K562 (cell line): ENCODE data around the gene FBXW11. TPM values are rescaled to one million over a fixed set of nuclear protein-coding genes. Genes with fewer than 3 reads are reported as not detected.

Experiments
- ATAC-seq: fragments of 200-7000 bp; cut with Tn5 transposase; 3 replicates; pipeline ENCODE4 v1.9.1; 2020; ENCODE audit warnings: moderate library complexity
- BruUV-seq: library from RNA; stranded (reverse); fragments of 400-500 nt; replicated peaks from 2 replicates; lab custom pipeline; 2021; lab: Mats Ljungman, UMichigan
- CTCF ChIA-PET: fragments of 300-600 bp; formaldehyde crosslinking; extraction: SDS; loops from one replicate; lab custom pipeline; 2021; ENCODE audit warnings: low intra/inter-chr PET ratio; lab: Yijun Ruan, JAX
- POLR2A ChIA-PET: fragments of 300-600, 350-650 bp; sonication (Branson Sonifier 250); formaldehyde crosslinking; extraction: SDS; loops from one replicate; lab custom pipeline; 2021; ENCODE audit warnings: antibody characterized with exemption, inconsistent platforms; lab: Yijun Ruan, JAX
- DNase-seq, 4 experiments: peaks; one replicate each; pipeline versions ENCODE4 v3.0.0 to v3.0.0-alpha.2; 2011 to 2018; ENCODE audit warnings: low spot score in 3 of 4, mixed read lengths in 3 of 4; ENCODE audit errors: extremely low read depth in 1 of 4
- FAIRE-seq: peaks from 2 replicates; lab custom pipeline; 2011; peaks lifted over from hg19 to GRCh38; lab: Jason Lieb, UNC
- H2AFZ ChIP-seq: 2 replicates; pipeline ENCODE4 v1.6.0; 2011; ENCODE audit warnings: low read depth, low read length, control low read depth, inconsistent platforms
- H3K27ac ChIP-seq: fragments of 200-600 bp; 3 replicates; pipeline ENCODE4 v1.8.0; 2011; ENCODE audit warnings: low read depth, mild to moderate bottlenecking, control low read depth, inconsistent platforms, low read length, moderate library complexity, mixed read lengths; ENCODE audit errors: extremely low read depth
- H3K27me3 ChIP-seq, 2 experiments: fragments of 300-600 bp in 1 of 2; 2 replicates in 1 of 2; 3 replicates in 1 of 2; pipeline versions ENCODE4 v1.6.0 to v1.8.0; 2011; ENCODE audit warnings: inconsistent platforms in 2 of 2, low read length in 2 of 2, mild to moderate bottlenecking in 1 of 2, mixed read lengths in 1 of 2, moderate library complexity in 1 of 2; ENCODE audit not compliant: control insufficient read depth in 2 of 2, insufficient read depth in 2 of 2
- H3K36me3 ChIP-seq: fragments of 300-600 bp; 3 replicates; pipeline ENCODE4 v1.8.0; 2011; ENCODE audit warnings: mild to moderate bottlenecking, low read length, inconsistent platforms; ENCODE audit not compliant: control insufficient read depth, insufficient read depth
- H3K4me1 ChIP-seq, 2 experiments: fragments of 200-600 bp in 1 of 2; replicated peaks in 1 of 2; 2 replicates in 1 of 2; 3 replicates in 1 of 2; pipeline versions ENCODE4 v1.5.1 to v1.8.0; 2011; ENCODE audit warnings: inconsistent platforms in 2 of 2, low read length in 2 of 2, mild to moderate bottlenecking in 1 of 2, mixed read lengths in 1 of 2, moderate library complexity in 1 of 2; ENCODE audit not compliant: control insufficient read depth in 2 of 2, insufficient read depth in 2 of 2
- H3K4me2 ChIP-seq: 2 replicates; pipeline ENCODE4 v1.6.1; 2011; ENCODE audit warnings: low read length, control low read depth, inconsistent platforms, mixed read lengths; ENCODE audit not compliant: insufficient read depth
- H3K4me3 ChIP-seq: fragments of 200-600 bp; sonication (generic), shearing (Covaris generic); 2 replicates; pipeline ENCODE4 v1.5.1; 2016; ENCODE audit warnings: control low read depth, inconsistent platforms
- H3K79me2 ChIP-seq: fragments of 200-600 bp; 3 replicates; pipeline ENCODE4 v1.8.0; 2011; ENCODE audit warnings: low read length, inconsistent platforms; ENCODE audit not compliant: control insufficient read depth, insufficient read depth
- H3K9ac ChIP-seq, 2 experiments: 2 replicates each; pipeline versions ENCODE4 v1.6.0 to v1.6.1; 2011; ENCODE audit warnings: low read depth in 2 of 2, low read length in 2 of 2, control low read depth in 1 of 2, inconsistent platforms in 1 of 2, mild to moderate bottlenecking in 1 of 2, mixed read lengths in 1 of 2; ENCODE audit not compliant: insufficient read depth in 1 of 2
- H3K9me1 ChIP-seq: one replicate; pipeline ENCODE4 v1.6.0; 2011; ENCODE audit warnings: inconsistent platforms, mild to moderate bottlenecking, low read length, moderate library complexity; ENCODE audit not compliant: control insufficient read depth, insufficient read depth
- H3K9me3 ChIP-seq: replicated peaks from 2 replicates; pipeline ENCODE4 v1.5.1; 2011; ENCODE audit warnings: low read depth, low read length, inconsistent platforms; ENCODE audit not compliant: control insufficient read depth, insufficient read depth
- H4K20me1 ChIP-seq: replicated peaks from 2 replicates; pipeline ENCODE4 v1.6.1; 2011; ENCODE audit warnings: low read length, inconsistent platforms, mixed read lengths; ENCODE audit not compliant: control insufficient read depth, insufficient read depth
- CBX1 ChIP-seq: sonication (generic); IDR thresholded peaks from 2 replicates; pipeline ENCODE4 v1.6.1; 2016; ENCODE audit warnings: antibody characterized with exemption, low read depth, mild to moderate bottlenecking
- CEBPB ChIP-seq: fragments of 450-650 bp; IDR thresholded peaks from 2 replicates; pipeline ENCODE4 v1.6.1; 2016; ENCODE audit warnings: missing genetic modification characterization, missing compliant biosample characterization
- CEBPG ChIP-seq, 3 experiments: fragments of 200-800 bp in 1 of 3; sonication (Bioruptor generic) in 1 of 3; sonication (generic) in 1 of 3; formaldehyde crosslinking in 1 of 3; IDR thresholded peaks in 2 of 3; conservative IDR thresholded peaks in 1 of 3; 2 replicates each; pipeline versions ENCODE4 v1.6.1 to v1.8.0; 2016 to 2022; ENCODE audit warnings: missing compliant biosample characterization in 2 of 3, missing genetic modification characterization in 2 of 3, mild to moderate bottlenecking in 1 of 3, missing genetic modification reagents in 1 of 3
- CHD2 ChIP-seq: IDR thresholded peaks from 2 replicates; pipeline ENCODE4 v1.6.1; 2011; ENCODE audit warnings: low read depth, low read length
- HDGF ChIP-seq: fragments of 450-650 bp; IDR thresholded peaks from 2 replicates; pipeline ENCODE4 v1.6.1; 2016
- HIVEP1 ChIP-seq: fragments of 250-450 bp; sonication (Bioruptor Pico); IDR thresholded peaks from 2 replicates; pipeline ENCODE4 v1.4.0; 2020; ENCODE audit warnings: mild to moderate bottlenecking
- HOXB6 ChIP-seq: fragments of 250-450 bp; sonication (Bioruptor Pico); IDR thresholded peaks from 2 replicates; pipeline ENCODE4 v1.5.1; 2022; ENCODE audit warnings: mild to moderate bottlenecking, borderline replicate concordance
- KAT2B ChIP-seq: IDR thresholded peaks from one replicate; pipeline ENCODE4 v1.6.1; 2012; ENCODE audit warnings: low read depth, mild to moderate bottlenecking, control low read depth, inconsistent platforms, low read length, moderate library complexity
- KAT8 ChIP-seq: fragments of 450-650 bp; IDR thresholded peaks from 2 replicates; pipeline ENCODE4 v1.6.1; 2016; ENCODE audit warnings: low read depth, mild to moderate bottlenecking
- KHSRP ChIP-seq: fragments of 450-650 bp; IDR thresholded peaks from 2 replicates; pipeline ENCODE4 v1.6.1; 2017
- SMAD4 ChIP-seq: fragments of 250-450 bp; sonication (Bioruptor Pico); conservative IDR thresholded peaks from 2 replicates; pipeline ENCODE4 v1.8.0; 2021; ENCODE audit warnings: inconsistent platforms, mild to moderate bottlenecking, moderate library complexity
- SOX6 ChIP-seq: fragments of 450-650 bp; IDR thresholded peaks from 2 replicates; pipeline ENCODE4 v1.6.1; 2014; ENCODE audit warnings: mild to moderate bottlenecking
- ZFP36 ChIP-seq: fragments of 150-350 bp; IDR thresholded peaks from 2 replicates; pipeline ENCODE4 v1.6.1; 2018; ENCODE audit warnings: low read length, low read depth; ENCODE audit not compliant: partially characterized antibody
- ZNF445 ChIP-seq: fragments of 250-450 bp; sonication (Bioruptor Pico); IDR thresholded peaks from 2 replicates; pipeline ENCODE4 v1.4.0; 2020; ENCODE audit warnings: low read depth, mild to moderate bottlenecking, moderate library complexity
- WGBS: fragments of 100-300 bp; shearing (Covaris generic); methylation state at CpG from one replicate; pipeline ENCODE4 v1.1.6; 2016; ENCODE audit warnings: low coverage, mixed read lengths; ENCODE audit not compliant: insufficient coverage; ENCODE audit errors: missing lambda C conversion rate; 5-methylcytosine and 5-hydroxymethylcytosine counted together
- in situ Hi-C: fragments of 300-500 bp; cut with MboI; formaldehyde crosslinking; loops from 4 replicates; pipeline ENCODE4 v1.15.0; 2018; ENCODE audit warnings: inconsistent platforms, mixed read lengths
- intact Hi-C: fragments of 100-400 bp; cut with micrococcal nuclease; formaldehyde crosslinking; loops from 2 replicates; pipeline ENCODE4 v1.14.2; 2022
- polyA plus RNA-seq, 8 experiments: library from polyadenylated mRNA; depleted of rRNA in 4 of 8; stranded (reverse) in 5 of 8; unstranded in 3 of 8; fragments of >200 nt; fragmentation: Nextera tagmentation in 2 of 8; fragmentation: Illumina TruSeq in 1 of 8; extraction: Ambion mirVana in 2 of 8; extraction: Trizol in 1 of 8; gene quantifications; 2 replicates each; pipeline versions ENCODE4 v1.2.1 to v1.2.3, GENCODE V29; 2011 to 2014; ENCODE audit warnings: inconsistent platforms in 1 of 8, missing spikeins in 1 of 8
- total RNA-seq, 7 experiments: library from RNA; depleted of rRNA in 6 of 7; stranded (reverse); fragments of >200 nt in 6 of 7; fragmentation: Illumina TruSeq in 2 of 7; extraction: Trizol in 2 of 7; gene quantifications; 2 replicates each; pipeline versions ENCODE4 v1.2.1 to v1.2.3, GENCODE V29; 2011 to 2021; ENCODE audit warnings: low replicate concordance in 1 of 7
- TF ChIP-seq, protein P1 (sequence below): fragments of 450-650 bp; IDR thresholded peaks from 2 replicates; pipeline ENCODE4 v1.6.1; 2016; ENCODE audit warnings: missing biosample characterization, missing genetic modification characterization
- TF ChIP-seq, protein P2 (sequence below): fragments of 200-400 bp; formaldehyde crosslinking; IDR thresholded peaks from 2 replicates; pipeline ENCODE4 v1.6.1; 2017; ENCODE audit warnings: mild to moderate bottlenecking, low read depth, low read length, moderate library complexity
- TF ChIP-seq, protein P3 (sequence below), 2 experiments: fragments of 450-650 bp in 1 of 2; sonication (generic) in 1 of 2; formaldehyde crosslinking in 1 of 2; IDR thresholded peaks in 1 of 2; conservative IDR thresholded peaks in 1 of 2; 2 replicates each; pipeline versions ENCODE4 v1.6.1 to v1.8.1; 2016 to 2023; ENCODE audit warnings: mild to moderate bottlenecking in 2 of 2, moderate library complexity in 2 of 2, inconsistent platforms in 1 of 2, missing genetic modification reagents in 1 of 2
- TF ChIP-seq, protein P4 (sequence below): sonication (generic); formaldehyde crosslinking; IDR thresholded peaks from 2 replicates; pipeline ENCODE4 v1.8.0; 2023; ENCODE audit warnings: mild to moderate bottlenecking, missing genetic modification reagents

The FBXW11 gene
- total and polyA plus RNA-seq, 9 of the 15 experiments (the other 6 are each of a cell fraction or from before 2014, with no cell fraction given): 3.0 to 28.6 (median 23.6) TPM

DNA sequence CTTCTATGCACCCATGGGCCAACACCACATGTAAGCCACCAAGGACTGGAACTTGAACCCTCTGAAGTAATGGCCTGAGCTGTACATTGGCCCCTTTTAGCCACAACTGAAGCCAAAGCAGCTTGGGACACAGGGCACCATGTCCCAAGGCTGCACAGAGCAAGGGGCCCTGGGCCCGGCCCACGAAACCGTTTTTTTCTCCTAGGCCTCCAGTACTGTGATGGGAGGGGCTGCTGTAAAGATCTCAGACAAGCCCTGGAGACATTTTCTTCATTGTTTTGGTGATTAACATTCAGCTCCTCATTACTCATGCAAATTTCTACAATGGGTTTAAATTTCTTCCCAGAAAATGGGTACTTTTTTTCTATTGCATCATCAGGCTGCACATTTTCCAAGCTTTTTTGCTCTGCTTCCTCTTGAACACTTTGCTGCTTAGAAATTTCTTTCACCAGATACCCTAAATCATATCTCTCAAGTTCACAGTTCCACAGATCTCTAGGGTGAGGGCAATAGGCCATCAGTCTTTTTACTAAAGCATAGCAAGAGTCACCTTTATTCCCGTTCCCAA is 25.5 kb upstream of the FBXW11 start:
- CTCF ChIA-PET: no interaction called here
- DNase-seq: no peak
- no peak overlapping the region for H3K27ac ChIP-seq
- no peaks in the 10 kb centered on the region for H3K79me2 ChIP-seq
- intact Hi-C loops: no loop called here
- no peak for ATAC-seq
- H3K4me2 ChIP-seq: no peak overlapping the region
- FAIRE-seq: no peak
- 0% methylated on average over 4 of the region's 4 CpGs for WGBS
- H3K27me3 ChIP-seq: peaks cover 4 to 5% of the 10 kb centered on the region in 2 experiments; a peak in 3 of 5 replicates
- H3K9ac ChIP-seq: no peak overlapping the region
- no peaks in the 10 kb centered on the region for H3K4me1 ChIP-seq
- H3K9me1 ChIP-seq: no peaks in the 10 kb centered on the region
- POLR2A ChIA-PET: no interaction called here
- no TSS peak for BruUV-seq
- H3K36me3 ChIP-seq: no peaks in the 10 kb centered on the region
- no peak overlapping the region for H3K4me3 ChIP-seq
- no peaks in the 10 kb centered on the region; the same call in 1 of the 2 replicates for H3K9me3 ChIP-seq
- no peaks in the 10 kb centered on the region for H4K20me1 ChIP-seq
- H2AFZ ChIP-seq: no peak overlapping the region
- in situ Hi-C loops: loop anchor here (10.0 kb wide), 1 partner anchor 617 kb away; the partner anchor contains the start of gene FGF18
- TF ChIP-seq, protein P1, sequence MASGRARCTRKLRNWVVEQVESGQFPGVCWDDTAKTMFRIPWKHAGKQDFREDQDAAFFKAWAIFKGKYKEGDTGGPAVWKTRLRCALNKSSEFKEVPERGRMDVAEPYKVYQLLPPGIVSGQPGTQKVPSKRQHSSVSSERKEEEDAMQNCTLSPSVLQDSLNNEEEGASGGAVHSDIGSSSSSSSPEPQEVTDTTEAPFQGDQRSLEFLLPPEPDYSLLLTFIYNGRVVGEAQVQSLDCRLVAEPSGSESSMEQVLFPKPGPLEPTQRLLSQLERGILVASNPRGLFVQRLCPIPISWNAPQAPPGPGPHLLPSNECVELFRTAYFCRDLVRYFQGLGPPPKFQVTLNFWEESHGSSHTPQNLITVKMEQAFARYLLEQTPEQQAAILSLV: no peak
- no peak for TF ChIP-seq CHD2
- no peak for TF ChIP-seq ZNF445 (CRISPR knock-in tag)
- TF ChIP-seq HOXB6 (CRISPR knock-in tag): no peak
- TF ChIP-seq CEBPB (tag): peak; percentile 55
- TF ChIP-seq, protein P2, sequence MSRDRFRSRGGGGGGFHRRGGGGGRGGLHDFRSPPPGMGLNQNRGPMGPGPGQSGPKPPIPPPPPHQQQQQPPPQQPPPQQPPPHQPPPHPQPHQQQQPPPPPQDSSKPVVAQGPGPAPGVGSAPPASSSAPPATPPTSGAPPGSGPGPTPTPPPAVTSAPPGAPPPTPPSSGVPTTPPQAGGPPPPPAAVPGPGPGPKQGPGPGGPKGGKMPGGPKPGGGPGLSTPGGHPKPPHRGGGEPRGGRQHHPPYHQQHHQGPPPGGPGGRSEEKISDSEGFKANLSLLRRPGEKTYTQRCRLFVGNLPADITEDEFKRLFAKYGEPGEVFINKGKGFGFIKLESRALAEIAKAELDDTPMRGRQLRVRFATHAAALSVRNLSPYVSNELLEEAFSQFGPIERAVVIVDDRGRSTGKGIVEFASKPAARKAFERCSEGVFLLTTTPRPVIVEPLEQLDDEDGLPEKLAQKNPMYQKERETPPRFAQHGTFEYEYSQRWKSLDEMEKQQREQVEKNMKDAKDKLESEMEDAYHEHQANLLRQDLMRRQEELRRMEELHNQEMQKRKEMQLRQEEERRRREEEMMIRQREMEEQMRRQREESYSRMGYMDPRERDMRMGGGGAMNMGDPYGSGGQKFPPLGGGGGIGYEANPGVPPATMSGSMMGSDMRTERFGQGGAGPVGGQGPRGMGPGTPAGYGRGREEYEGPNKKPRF: no peak
- TF ChIP-seq CEBPG (CRISPR knock-in tag; IDR thresholded peaks at IDR 0.05): no peak
- peak; percentile 63 to 66 for TF ChIP-seq CEBPG (tag; conservative IDR thresholded peaks at IDR 0.05 in 1 of 2, IDR thresholded peaks at IDR 0.05 in 1 of 2)
- TF ChIP-seq KHSRP: no peak
- TF ChIP-seq, protein P3, sequence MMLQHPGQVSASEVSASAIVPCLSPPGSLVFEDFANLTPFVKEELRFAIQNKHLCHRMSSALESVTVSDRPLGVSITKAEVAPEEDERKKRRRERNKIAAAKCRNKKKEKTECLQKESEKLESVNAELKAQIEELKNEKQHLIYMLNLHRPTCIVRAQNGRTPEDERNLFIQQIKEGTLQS (IDR thresholded peaks at IDR 0.05): peak; percentile 66; the same call in 1 of the 2 replicates
- TF ChIP-seq, protein P3 (CRISPR knock-in tag; conservative IDR thresholded peaks at IDR 0.05): no peak
- peak; percentile 71 for TF ChIP-seq ZFP36
- no peak for TF ChIP-seq SOX6
- TF ChIP-seq KAT8: no peak
- no peak for TF ChIP-seq KAT2B
- no peak for TF ChIP-seq HDGF
- no peak for TF ChIP-seq HIVEP1
- no peak for TF ChIP-seq SMAD4 (CRISPR knock-in tag)
- TF ChIP-seq, protein P4, sequence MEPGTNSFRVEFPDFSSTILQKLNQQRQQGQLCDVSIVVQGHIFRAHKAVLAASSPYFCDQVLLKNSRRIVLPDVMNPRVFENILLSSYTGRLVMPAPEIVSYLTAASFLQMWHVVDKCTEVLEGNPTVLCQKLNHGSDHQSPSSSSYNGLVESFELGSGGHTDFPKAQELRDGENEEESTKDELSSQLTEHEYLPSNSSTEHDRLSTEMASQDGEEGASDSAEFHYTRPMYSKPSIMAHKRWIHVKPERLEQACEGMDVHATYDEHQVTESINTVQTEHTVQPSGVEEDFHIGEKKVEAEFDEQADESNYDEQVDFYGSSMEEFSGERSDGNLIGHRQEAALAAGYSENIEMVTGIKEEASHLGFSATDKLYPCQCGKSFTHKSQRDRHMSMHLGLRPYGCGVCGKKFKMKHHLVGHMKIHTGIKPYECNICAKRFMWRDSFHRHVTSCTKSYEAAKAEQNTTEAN (CRISPR knock-in tag): no peak
- TF ChIP-seq CBX1: 0 out of 2 replicates have a peak, but pooled peaks have one; percentile 11
